Body of pancreas (tissue), 4 donors: ENCODE data around the gene P2RX5.

Source experiments
- CTCF ChIP-seq, 7 experiments: fragments of 450-650 bp in 4 of 7; fragments of 200-600 bp in 3 of 7; sonication (generic) in 3 of 7; IDR thresholded peaks; one replicate each; pipeline ENCODE4 v1.5.1; 2016 to 2019; ENCODE audit warnings: antibody characterized with exemption in 7 of 7
- POLR2A ChIP-seq, 3 donors: fragments of 450-650 bp; IDR thresholded peaks; one replicate each; pipeline ENCODE4 v1.6.1; 2016; ENCODE audit warnings: antibody characterized with exemption in 3 of 3, mild to moderate bottlenecking in 2 of 3

GRCh38 chr17:3744014-3744413 is 48.1 kb upstream of the P2RX5 start:
- no peak for TF ChIP-seq CTCF (IDR thresholded peaks at IDR 0.05)
- no peak for TF ChIP-seq POLR2A (IDR thresholded peaks at IDR 0.05)
